GM23338 (cell line): ENCODE data around the gene SRD5A2.

Source experiments
- CREB1 ChIP-seq: fragments of 250-450 bp; sonication (Bioruptor Pico); IDR thresholded peaks from 2 replicates; pipeline ENCODE4 v1.5.0; 2020; ENCODE audit warnings: low read depth, mild to moderate bottlenecking, moderate library complexity
- CTCF ChIP-seq, 2 experiments: fragments of 200-600 bp in 1 of 2; sonication (generic) in 1 of 2; conservative IDR thresholded peaks; 2 replicates each; pipeline versions ENCODE4 v1.5.1 to v1.6.1; 2016 to 2017; ENCODE audit warnings: antibody characterized with exemption in 2 of 2, low read depth in 2 of 2, mild to moderate bottlenecking in 2 of 2, moderate library complexity in 1 of 2
- EZH2 ChIP-seq: fragments of 200-600 bp; sonication (generic); IDR thresholded peaks from one replicate; pipeline ENCODE4 v1.8.0; 2017; ENCODE audit warnings: antibody characterized with exemption, mild to moderate bottlenecking, low read depth; ENCODE audit not compliant: unreplicated experiment
- JUNB ChIP-seq: IDR thresholded peaks from one replicate; pipeline ENCODE4 v1.6.1; 2016; ENCODE audit warnings: antibody characterized with exemption; ENCODE audit not compliant: unreplicated experiment
- POLR2AphosphoS5 ChIP-seq: IDR thresholded peaks from 2 replicates; pipeline ENCODE4 v1.6.1; 2016; ENCODE audit warnings: antibody characterized with exemption, low read depth
- STAT1 ChIP-seq: IDR thresholded peaks from one replicate; pipeline ENCODE4 v1.6.1; 2016; ENCODE audit warnings: antibody characterized with exemption; ENCODE audit not compliant: unreplicated experiment
- TF ChIP-seq, protein P1 (sequence below): IDR thresholded peaks from one replicate; pipeline ENCODE4 v1.6.1; 2018; ENCODE audit warnings: antibody characterized with exemption; ENCODE audit not compliant: unreplicated experiment

DNA sequence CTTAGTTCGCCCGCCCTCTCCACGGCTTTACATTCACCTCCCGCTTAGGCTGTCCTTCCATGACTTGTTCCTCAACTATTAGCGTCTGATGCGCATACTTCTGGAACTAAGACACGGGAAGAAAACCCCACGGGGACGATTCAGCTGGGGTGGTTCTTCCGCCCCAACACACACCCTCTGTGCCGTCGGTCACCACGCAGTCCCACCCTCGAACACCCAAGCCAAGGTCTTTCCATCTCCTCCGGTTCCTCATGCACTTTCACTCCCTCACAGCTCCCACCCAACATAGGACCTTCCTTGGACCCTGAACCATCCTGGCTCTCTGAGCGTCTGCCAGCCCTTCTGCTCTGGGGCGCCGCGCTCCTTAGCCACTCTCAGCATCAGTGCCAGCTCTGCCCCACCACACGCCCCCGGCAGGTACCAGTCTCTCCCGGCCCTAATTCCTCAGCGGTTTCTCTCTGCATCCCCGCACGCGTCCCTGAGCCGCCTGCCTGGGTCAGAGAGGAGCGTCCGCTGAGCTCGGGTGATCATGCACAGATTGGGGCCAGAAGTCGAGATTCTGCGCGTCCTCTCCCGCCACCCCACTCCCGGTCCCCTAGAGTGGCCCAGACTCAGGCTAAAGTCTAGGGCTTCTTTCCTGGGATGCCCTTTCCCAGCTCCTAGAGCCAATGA is 522 bp upstream of the SRD5A2 start:
- TF ChIP-seq POLR2AphosphoS5 (no peak), EZH2 (no peak), CTCF (conservative IDR thresholded peaks at IDR 0.05; ENCODE audit: low read depth in 2 of 2) (no peak), CREB1 (no peak), JUNB (no peak), STAT1 (no peak)
- TF ChIP-seq, protein P1, sequence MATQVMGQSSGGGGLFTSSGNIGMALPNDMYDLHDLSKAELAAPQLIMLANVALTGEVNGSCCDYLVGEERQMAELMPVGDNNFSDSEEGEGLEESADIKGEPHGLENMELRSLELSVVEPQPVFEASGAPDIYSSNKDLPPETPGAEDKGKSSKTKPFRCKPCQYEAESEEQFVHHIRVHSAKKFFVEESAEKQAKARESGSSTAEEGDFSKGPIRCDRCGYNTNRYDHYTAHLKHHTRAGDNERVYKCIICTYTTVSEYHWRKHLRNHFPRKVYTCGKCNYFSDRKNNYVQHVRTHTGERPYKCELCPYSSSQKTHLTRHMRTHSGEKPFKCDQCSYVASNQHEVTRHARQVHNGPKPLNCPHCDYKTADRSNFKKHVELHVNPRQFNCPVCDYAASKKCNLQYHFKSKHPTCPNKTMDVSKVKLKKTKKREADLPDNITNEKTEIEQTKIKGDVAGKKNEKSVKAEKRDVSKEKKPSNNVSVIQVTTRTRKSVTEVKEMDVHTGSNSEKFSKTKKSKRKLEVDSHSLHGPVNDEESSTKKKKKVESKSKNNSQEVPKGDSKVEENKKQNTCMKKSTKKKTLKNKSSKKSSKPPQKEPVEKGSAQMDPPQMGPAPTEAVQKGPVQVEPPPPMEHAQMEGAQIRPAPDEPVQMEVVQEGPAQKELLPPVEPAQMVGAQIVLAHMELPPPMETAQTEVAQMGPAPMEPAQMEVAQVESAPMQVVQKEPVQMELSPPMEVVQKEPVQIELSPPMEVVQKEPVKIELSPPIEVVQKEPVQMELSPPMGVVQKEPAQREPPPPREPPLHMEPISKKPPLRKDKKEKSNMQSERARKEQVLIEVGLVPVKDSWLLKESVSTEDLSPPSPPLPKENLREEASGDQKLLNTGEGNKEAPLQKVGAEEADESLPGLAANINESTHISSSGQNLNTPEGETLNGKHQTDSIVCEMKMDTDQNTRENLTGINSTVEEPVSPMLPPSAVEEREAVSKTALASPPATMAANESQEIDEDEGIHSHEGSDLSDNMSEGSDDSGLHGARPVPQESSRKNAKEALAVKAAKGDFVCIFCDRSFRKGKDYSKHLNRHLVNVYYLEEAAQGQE, result no peak
